CD8-positive, alpha-beta memory T cell (primary cell): ENCODE data around the gene CGNL1. TPM values are rescaled to one million over a fixed set of nuclear protein-coding genes. Genes with fewer than 3 reads are reported as not detected.
A peak's percentile ranks its signal among the peaks of the same experiment; 100 is the strongest.

Source experiments
- CTCF ChIA-PET: fragments of 350-600 bp; sonication (Branson Sonifier 250); formaldehyde crosslinking; loops from one replicate; lab custom pipeline; 2021; ENCODE audit warnings: antibody characterized with exemption; lab: Charles Lee
- POLR2A ChIA-PET: fragments of 350-600 bp; sonication (Branson Sonifier 250); formaldehyde crosslinking; loops from one replicate; lab custom pipeline; 2021; ENCODE audit warnings: antibody characterized with exemption; lab: Charles Lee
- DNase-seq, 5 donors: peaks; one replicate each; pipeline versions ENCODE4 v3.0.0 to v3.0.0-alpha.2; 2020 to 2022; ENCODE audit warnings: mixed read lengths in 1 of 5
- H3K27ac ChIP-seq: one replicate; pipeline ENCODE4 v1.7.0; 2013; ENCODE audit warnings: low read depth, mild to moderate bottlenecking, low read length, moderate library complexity
- H3K27me3 ChIP-seq: 2 replicates; pipeline ENCODE4 v1.7.0; 2013; ENCODE audit warnings: low read length, mild to moderate bottlenecking; ENCODE audit not compliant: insufficient read depth, poor library complexity, severe bottlenecking
- H3K36me3 ChIP-seq: 2 replicates; pipeline ENCODE4 v1.7.0; 2013; ENCODE audit warnings: mild to moderate bottlenecking, low read length, moderate library complexity; ENCODE audit not compliant: insufficient read depth
- H3K4me1 ChIP-seq: 2 replicates; pipeline ENCODE4 v1.7.0; 2013; ENCODE audit warnings: mild to moderate bottlenecking, low read length, moderate library complexity; ENCODE audit not compliant: insufficient read depth
- H3K4me3 ChIP-seq: 2 replicates; pipeline ENCODE4 v1.7.0; 2013; ENCODE audit warnings: mild to moderate bottlenecking, low read length
- H3K9me3 ChIP-seq: 2 replicates; pipeline ENCODE4 v1.7.0; 2013; ENCODE audit warnings: mild to moderate bottlenecking, low read length
- H3K27ac Mint-ChIP-seq, 8 donors: one replicate each; pipeline ENCODE4 v1.8.0; 2020 to 2021; ENCODE audit warnings: mixed read lengths in 8 of 8, mild to moderate bottlenecking in 6 of 8, inconsistent platforms in 3 of 8, moderate library complexity in 3 of 8
- H3K27me3 Mint-ChIP-seq, 2 donors: one replicate each; pipeline ENCODE4 v1.8.0; 2020 to 2021; ENCODE audit warnings: mixed read lengths in 2 of 2, mild to moderate bottlenecking in 1 of 2, moderate library complexity in 1 of 2
- H3K36me3 Mint-ChIP-seq, 3 donors: one replicate each; pipeline ENCODE4 v1.8.0; 2020 to 2021; ENCODE audit warnings: mixed read lengths in 3 of 3, inconsistent platforms in 1 of 3, mild to moderate bottlenecking in 1 of 3
- H3K4me1 Mint-ChIP-seq, 3 donors: one replicate each; pipeline ENCODE4 v1.8.0; 2020 to 2021; ENCODE audit warnings: mixed read lengths in 3 of 3, inconsistent platforms in 1 of 3, mild to moderate bottlenecking in 1 of 3
- H3K4me3 Mint-ChIP-seq, 7 donors: one replicate each; pipeline ENCODE4 v1.8.0; 2020 to 2021; ENCODE audit warnings: mixed read lengths in 7 of 7, mild to moderate bottlenecking in 6 of 7, moderate library complexity in 4 of 7, inconsistent platforms in 2 of 7
- H3K9me3 Mint-ChIP-seq, 5 donors: one replicate each; pipeline ENCODE4 v1.8.0; 2020 to 2022; ENCODE audit warnings: mixed read lengths in 5 of 5, mild to moderate bottlenecking in 3 of 5, moderate library complexity in 2 of 5, inconsistent platforms in 1 of 5
- polyA plus RNA-seq: library from polyadenylated mRNA; unstranded; fragments of 300-500 nt; fragmentation: Illumina TruSeq; gene quantifications from one replicate; pipeline ENCODE4 v1.2.3, GENCODE V29; 2021
- total RNA-seq, 2 experiments: library from RNA; stranded (reverse); gene quantifications; one replicate each; pipeline ENCODE4 v1.2.3, GENCODE V29; 2021

The CGNL1 gene
- total and polyA plus RNA-seq, 3 experiments from 2014 or later, result not detected

GRCh38 chr15:57589281-57589680 lies 213.0 kb downstream of the CGNL1 start:
- H3K4me3 Mint-ChIP-seq, result no peak overlapping the region
- ChIA-PET CTCF (no interaction called here), POLR2A (no interaction called here)
- no peak overlapping the region for H3K27ac ChIP-seq
- peaks cover 0 to 4% (median 0%) of the 10 kb centered on the region in 5 donors for H3K9me3 Mint-ChIP-seq
- no peaks in the 10 kb centered on the region for H3K9me3 ChIP-seq
- no peaks in the 10 kb centered on the region for H3K36me3 Mint-ChIP-seq
- H3K4me1 ChIP-seq, result peaks cover 34% of the 10 kb centered on the region
- no peaks in the 10 kb centered on the region for H3K36me3 ChIP-seq
- peaks cover 23 to 64% of the 10 kb centered on the region in 2 donors for H3K27me3 Mint-ChIP-seq
- peaks cover 10 to 21% (median 18%) of the 10 kb centered on the region in 3 donors for H3K4me1 Mint-ChIP-seq
- H3K4me3 ChIP-seq, result no peak overlapping the region
- H3K27me3 ChIP-seq, result no peaks in the 10 kb centered on the region
- DNase-seq, result no peak
- no peak overlapping the region for H3K27ac Mint-ChIP-seq

- CTCF ChIA-PET, result no interaction called here
- Mint-ChIP-seq H3K4me1 (peaks cover 10 to 21% (median 18%) of the 10 kb centered on the region in 3 donors), H3K9me3 (peaks cover 0 to 4% (median 0%) of the 10 kb centered on the region in 5 donors)
Measured at GRCh38 chr15:57589754-57590153, 213.4 kb downstream of the CGNL1 start.

GRCh38 chr15:57591237-57591821 lies 215.0 kb downstream of the CGNL1 start:
- no peak overlapping the region for H3K27ac Mint-ChIP-seq
- ChIA-PET POLR2A (no interaction called here), CTCF (no interaction called here)
- Histone ChIP-seq H3K27me3 (no peaks in the 10 kb centered on the region), H3K27ac (no peak overlapping the region), H3K4me3 (peak overlapping the region; percentile 47), H3K36me3 (no peaks in the 10 kb centered on the region), H3K9me3 (no peaks in the 10 kb centered on the region), H3K4me1 (peaks cover 29% of the 10 kb centered on the region)
- peaks cover 10 to 21% (median 18%) of the 10 kb centered on the region in 3 donors for H3K4me1 Mint-ChIP-seq
- H3K27me3 Mint-ChIP-seq, result peaks cover 23 to 61% of the 10 kb centered on the region in 2 donors
- peak overlapping the region in 3 of 7 donors; percentile 14 to 62 (median 43) for H3K4me3 Mint-ChIP-seq
- DNase-seq, result no peak
- H3K36me3 Mint-ChIP-seq, result no peaks in the 10 kb centered on the region
- peaks cover 0 to 4% (median 0%) of the 10 kb centered on the region in 5 donors for H3K9me3 Mint-ChIP-seq

More at GRCh38 chr15:57589754-57590153, 213.4 kb downstream of the CGNL1 start:
- H3K36me3 Mint-ChIP-seq, result no peaks in the 10 kb centered on the region
- Histone ChIP-seq H3K27ac (no peak overlapping the region), H3K36me3 (no peaks in the 10 kb centered on the region), H3K4me3 (no peak overlapping the region), H3K4me1 (peaks cover 34% of the 10 kb centered on the region), H3K9me3 (no peaks in the 10 kb centered on the region), H3K27me3 (no peaks in the 10 kb centered on the region)
- no peak overlapping the region for H3K27ac Mint-ChIP-seq
- H3K4me3 Mint-ChIP-seq, result no peak overlapping the region
- POLR2A ChIA-PET, result no interaction called here
- H3K27me3 Mint-ChIP-seq, result peaks cover 23 to 66% of the 10 kb centered on the region in 2 donors
- DNase-seq, result no peak

GRCh38 chr15:57591822-57592367 lies 215.6 kb downstream of the CGNL1 start, which contains the start of gene MYZAP:
Gene MYZAP, plus strand, starts transcription at chr15:57591904. Its CDS starts 131 bp downstream, at chr15:57592035.
- Histone ChIP-seq H3K4me1 (peaks cover 23% of the 10 kb centered on the region), H3K27me3 (no peaks in the 10 kb centered on the region), H3K9me3 (no peaks in the 10 kb centered on the region), H3K4me3 (peak within 1 kb of the TSS; percentile 47), H3K27ac (no peak within 1 kb of the TSS), H3K36me3 (no peaks in the 10 kb centered on the region)
- peak within 1 kb of the TSS in 4 of 7 donors; percentile 3 to 62 (median 28) for H3K4me3 Mint-ChIP-seq
- ChIA-PET CTCF (no interaction called here), POLR2A (no interaction called here)
- H3K27ac Mint-ChIP-seq, result peak within 1 kb of the TSS in 1 of 8 donors; percentile 53
- peak in 1 of 5 donors; percentile 8 for DNase-seq
- peaks cover 0 to 4% (median 0%) of the 10 kb centered on the region in 5 donors for H3K9me3 Mint-ChIP-seq
- H3K4me1 Mint-ChIP-seq, result peaks cover 10 to 18% (median 17%) of the 10 kb centered on the region in 3 donors
- no peaks in the 10 kb centered on the region for H3K36me3 Mint-ChIP-seq
- peaks cover 23 to 61% of the 10 kb centered on the region in 2 donors for H3K27me3 Mint-ChIP-seq

GRCh38 chr15:57592426-57592825 lies 216.1 kb downstream of the CGNL1 start:
- Histone ChIP-seq H3K4me1 (peaks cover 21% of the 10 kb centered on the region), H3K27me3 (no peaks in the 10 kb centered on the region), H3K27ac (no peak overlapping the region), H3K36me3 (no peaks in the 10 kb centered on the region), H3K9me3 (no peaks in the 10 kb centered on the region), H3K4me3 (no peak overlapping the region)
- Mint-ChIP-seq H3K9me3 (peaks cover 0 to 4% (median 0%) of the 10 kb centered on the region in 5 donors), H3K36me3 (no peaks in the 10 kb centered on the region), H3K27me3 (peaks cover 23 to 60% of the 10 kb centered on the region in 2 donors), H3K4me3 (peak overlapping the region in 2 of 7 donors; percentile 8 to 12), H3K4me1 (peaks cover 6 to 12% (median 12%) of the 10 kb centered on the region in 3 donors), H3K27ac (no peak overlapping the region)
- ChIA-PET POLR2A (no interaction called here), CTCF (no interaction called here)
- no peak for DNase-seq

GRCh38 chr15:57592836-57593420 lies 216.6 kb downstream of the CGNL1 start:
- Mint-ChIP-seq H3K27ac (no peak overlapping the region), H3K36me3 (no peaks in the 10 kb centered on the region), H3K9me3 (peaks cover 0 to 4% (median 0%) of the 10 kb centered on the region in 5 donors), H3K4me3 (peak overlapping the region in 1 of 7 donors; percentile 8), H3K4me1 (peaks cover 3 to 11% (median 7%) of the 10 kb centered on the region in 3 donors), H3K27me3 (peaks cover 23 to 55% of the 10 kb centered on the region in 2 donors)
- no peaks in the 10 kb centered on the region for H3K27me3 ChIP-seq
- H3K27ac ChIP-seq, result no peak overlapping the region
- DNase-seq, result no peak
- ChIA-PET POLR2A (no interaction called here), CTCF (no interaction called here)
- no peaks in the 10 kb centered on the region for H3K9me3 ChIP-seq
- H3K4me1 ChIP-seq, result peaks cover 16% of the 10 kb centered on the region
- no peaks in the 10 kb centered on the region for H3K36me3 ChIP-seq
- H3K4me3 ChIP-seq, result no peak overlapping the region

- H3K27me3 ChIP-seq, result no peaks in the 10 kb centered on the region
- no peaks in the 10 kb centered on the region for H3K36me3 ChIP-seq
- Mint-ChIP-seq H3K4me1 (peaks cover 3 to 11% (median 6%) of the 10 kb centered on the region in 3 donors), H3K4me3 (no peak overlapping the region), H3K27ac (no peak overlapping the region), H3K27me3 (peaks cover 17 to 40% of the 10 kb centered on the region in 2 donors), H3K36me3 (no peaks in the 10 kb centered on the region), H3K9me3 (no peaks in the 10 kb centered on the region)
- DNase-seq, result no peak
- CTCF ChIA-PET, result no interaction called here
- H3K27ac ChIP-seq, result no peak overlapping the region
- no peaks in the 10 kb centered on the region for H3K9me3 ChIP-seq
- POLR2A ChIA-PET, result no interaction called here
- peaks cover 7% of the 10 kb centered on the region for H3K4me1 ChIP-seq
- H3K4me3 ChIP-seq, result no peak overlapping the region
Measured at GRCh38 chr15:57594479-57594878, 218.2 kb downstream of the CGNL1 start.
